Stimulated activated CD8-positive, alpha-beta memory T cell treated with anti-CD3 and anti-CD28 coated beads, Interleukin-4, amount 100 ng/mL, for 48 hours (primary cell): ENCODE data around the gene SLC3A2.

Experiments
- DNase-seq: peaks from one replicate; pipeline ENCODE4 v3.0.0-alpha.2; 2020

Gene SLC3A2

DNA sequence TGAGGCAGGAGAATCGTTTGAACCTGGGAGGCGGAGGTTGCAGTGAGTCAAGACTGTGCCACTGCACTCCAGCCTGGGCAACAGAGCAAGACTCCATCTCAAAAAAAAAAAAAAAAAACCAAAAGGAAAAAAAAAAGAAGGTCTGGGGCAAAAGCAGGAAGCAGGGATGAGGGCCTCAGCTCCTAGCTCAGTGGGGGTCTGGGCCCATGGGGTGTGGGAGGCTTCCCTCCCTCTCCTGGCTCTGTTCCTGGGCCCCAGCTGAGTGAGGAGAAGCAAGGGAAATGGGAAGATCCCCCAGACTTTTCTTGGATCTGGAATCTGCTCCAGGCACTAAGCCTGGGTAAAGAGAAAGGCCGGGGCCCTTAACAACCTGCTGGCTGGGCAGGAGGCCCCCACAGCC, 31.6 kb downstream of the SLC3A2 start:
- DNase-seq = no peak

GRCh38 chr11:62914416-62914815, 33.7 kb downstream of the SLC3A2 start:
- DNase-seq = no peak

DNA sequence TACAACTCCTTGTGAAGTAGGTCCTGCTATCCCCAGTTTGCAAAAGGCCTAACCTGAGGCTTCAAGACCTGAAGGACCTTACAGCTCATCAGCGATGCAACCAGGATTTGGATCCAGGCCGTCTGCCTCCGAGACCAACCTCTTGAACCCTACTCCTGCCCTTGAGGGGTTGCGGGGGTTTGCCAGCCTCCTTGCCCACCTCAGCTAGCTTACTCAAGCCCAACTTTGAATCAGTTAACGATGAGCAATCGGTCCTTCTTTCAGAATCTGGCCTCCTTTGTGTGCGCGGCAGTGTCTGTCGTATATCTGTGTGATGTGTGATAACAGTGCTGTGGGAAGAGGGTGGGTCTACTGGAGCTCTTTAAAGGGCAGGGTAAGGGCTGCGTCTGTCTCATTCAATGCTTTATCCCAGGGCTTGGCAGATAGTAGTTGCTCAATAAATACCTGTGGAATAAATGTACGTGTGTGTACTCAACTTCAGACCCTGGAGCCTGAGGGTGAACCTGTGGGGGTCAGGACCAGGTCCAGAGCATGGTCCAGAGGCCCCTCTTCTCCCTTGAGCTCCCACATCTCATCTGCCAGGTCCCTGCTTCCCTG, 37.3 kb downstream of the SLC3A2 start:
- no peak for DNase-seq

DNA sequence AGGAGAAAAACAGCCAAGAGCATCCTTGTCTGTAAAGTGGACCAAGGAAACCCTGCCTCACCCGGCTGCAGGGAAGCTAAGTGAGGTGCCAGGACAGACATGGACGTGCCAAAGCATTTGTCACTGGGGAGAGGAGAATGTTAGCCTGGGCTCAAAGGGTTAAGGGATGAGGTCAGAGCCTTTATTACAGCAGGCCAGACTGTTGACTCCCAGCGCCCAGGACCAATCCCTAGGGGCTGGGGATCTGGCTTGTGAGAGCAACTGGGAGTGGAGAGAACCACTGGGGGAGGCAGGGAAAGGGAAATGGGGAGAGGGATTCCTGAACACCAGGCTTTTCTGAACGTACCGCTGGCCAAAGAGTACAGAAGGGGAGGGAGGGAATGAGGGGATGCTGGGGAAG, 37.8 kb downstream of the SLC3A2 start:
- DNase-seq = no peak

- no peak for DNase-seq
Observed at GRCh38 chr11:62919476-62919875, 38.8 kb downstream of the SLC3A2 start.

GRCh38 chr11:62919898-62920640, 39.4 kb downstream of the SLC3A2 start:
- no peak for DNase-seq

- DNase-seq = no peak
Observed at GRCh38 chr11:62921201-62921572, 40.5 kb downstream of the SLC3A2 start, which contains the start of gene CHRM1. Gene CHRM1, minus strand, starts transcription at chr11:62921363. Its CDS starts 10,263 bp downstream, at chr11:62911100.

GRCh38 chr11:62921573-62922188, 41.0 kb downstream of the SLC3A2 start:
- DNase-seq = no peak

DNA sequence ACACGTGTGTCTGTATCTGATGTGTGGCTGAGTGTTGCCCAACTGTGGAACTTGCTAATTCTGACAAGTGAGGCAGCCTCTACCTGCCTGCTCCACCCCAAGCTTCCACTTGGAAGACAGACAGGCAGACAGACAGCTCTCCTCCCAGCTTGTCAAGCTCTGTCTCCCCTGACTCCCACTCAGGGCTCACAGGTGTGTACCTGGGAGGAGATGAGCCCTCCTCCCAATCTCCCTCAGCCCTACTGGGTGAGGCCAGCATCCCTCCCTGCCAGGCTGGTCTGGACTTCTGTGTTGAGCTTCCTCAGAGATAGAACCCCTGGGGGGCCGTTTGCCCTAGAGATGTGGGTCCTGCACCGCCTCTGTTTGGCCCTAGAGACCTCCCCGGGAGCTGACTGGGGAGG, 41.5 kb downstream of the SLC3A2 start:
- no peak for DNase-seq

DNA sequence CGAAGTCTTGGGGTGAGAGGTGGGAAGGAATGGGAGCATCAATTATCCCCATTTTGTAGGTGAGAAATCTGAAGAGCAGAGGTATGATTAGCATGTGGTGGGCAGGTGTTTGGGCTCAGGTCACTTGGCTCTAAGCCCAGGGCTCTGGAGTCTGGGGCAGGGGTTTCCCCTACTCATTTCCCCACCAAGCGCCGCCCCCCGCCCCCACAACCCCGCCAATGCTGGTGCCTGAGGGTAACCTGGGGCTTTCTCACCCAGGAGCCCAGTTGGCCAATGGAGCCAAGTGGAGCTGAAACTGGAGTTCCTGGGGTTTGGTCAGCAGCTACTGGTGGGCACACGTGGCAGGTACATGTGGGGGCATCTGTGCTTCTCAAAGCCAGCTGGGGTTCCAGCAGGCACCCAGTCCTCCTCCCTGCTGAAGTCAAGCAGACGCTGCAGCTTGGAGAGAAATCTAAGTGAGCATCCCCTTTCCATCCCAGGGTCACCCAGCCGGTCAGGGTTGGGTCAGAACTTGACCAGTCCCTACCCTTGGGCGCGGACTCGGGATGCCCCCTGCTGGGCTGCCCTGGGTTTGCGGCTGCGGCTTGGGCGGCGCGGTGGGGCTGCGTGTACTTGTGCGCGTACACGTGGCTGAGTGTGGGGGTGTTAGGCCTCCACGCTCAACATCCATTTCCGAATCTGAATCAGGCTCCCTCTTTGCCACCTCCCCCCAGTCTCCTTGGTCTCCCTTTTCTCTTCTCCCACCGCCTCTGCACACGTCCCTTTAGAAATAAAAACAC, 42.1 kb downstream of the SLC3A2 start:
- DNase-seq = peak; percentile 76

- DNase-seq = no peak
Observed at GRCh38 chr11:62923601-62924411, 43.1 kb downstream of the SLC3A2 start.

- no peak for DNase-seq
Observed at GRCh38 chr11:62925308-62925707, 44.6 kb downstream of the SLC3A2 start.

DNA sequence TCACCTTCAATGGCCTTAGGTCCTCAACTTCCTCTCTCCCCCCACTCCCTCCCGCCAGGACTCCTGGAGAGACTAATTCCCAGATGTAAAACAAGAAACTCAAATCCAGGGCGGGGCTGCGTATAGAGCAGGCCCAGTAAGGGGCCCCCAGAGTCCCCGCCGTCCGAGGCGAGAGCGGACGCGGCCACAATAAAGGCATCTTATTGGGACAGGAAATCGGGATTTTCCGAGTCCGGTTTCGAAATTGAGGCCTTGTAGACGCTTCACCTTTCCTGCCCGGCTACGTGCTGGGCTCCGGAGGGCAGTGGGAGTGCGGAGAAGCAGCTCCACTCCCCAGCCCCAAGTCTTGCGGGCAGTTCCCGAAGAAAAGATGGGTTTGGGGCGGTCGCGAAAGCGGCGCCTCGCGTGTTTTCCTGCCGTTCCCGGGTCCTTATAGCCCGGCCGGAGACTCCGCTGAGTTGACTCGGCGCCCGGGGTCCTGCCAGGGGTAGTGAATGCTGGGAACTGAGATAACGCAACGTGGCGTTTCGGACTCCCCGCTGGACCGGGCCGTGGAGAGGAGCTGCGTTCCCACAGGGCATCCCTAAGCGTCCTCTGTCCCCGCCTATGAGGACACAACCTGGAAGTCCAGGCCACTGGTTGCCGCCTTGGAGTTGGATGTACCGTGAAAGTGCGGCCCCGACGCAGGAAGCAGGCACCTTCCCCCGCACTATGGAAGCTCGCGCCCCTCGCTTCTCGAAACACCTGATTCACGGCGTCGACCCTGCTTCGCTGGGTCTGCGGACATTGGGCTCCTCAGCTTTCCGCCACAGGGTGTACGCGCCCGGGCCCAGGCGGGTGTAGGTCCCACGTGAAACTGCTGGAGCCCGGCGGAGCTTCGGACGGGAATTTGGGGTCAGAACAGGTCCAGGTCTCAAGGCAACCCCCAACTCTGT, 45.3 kb downstream of the SLC3A2 start:
- DNase-seq = no peak

DNA sequence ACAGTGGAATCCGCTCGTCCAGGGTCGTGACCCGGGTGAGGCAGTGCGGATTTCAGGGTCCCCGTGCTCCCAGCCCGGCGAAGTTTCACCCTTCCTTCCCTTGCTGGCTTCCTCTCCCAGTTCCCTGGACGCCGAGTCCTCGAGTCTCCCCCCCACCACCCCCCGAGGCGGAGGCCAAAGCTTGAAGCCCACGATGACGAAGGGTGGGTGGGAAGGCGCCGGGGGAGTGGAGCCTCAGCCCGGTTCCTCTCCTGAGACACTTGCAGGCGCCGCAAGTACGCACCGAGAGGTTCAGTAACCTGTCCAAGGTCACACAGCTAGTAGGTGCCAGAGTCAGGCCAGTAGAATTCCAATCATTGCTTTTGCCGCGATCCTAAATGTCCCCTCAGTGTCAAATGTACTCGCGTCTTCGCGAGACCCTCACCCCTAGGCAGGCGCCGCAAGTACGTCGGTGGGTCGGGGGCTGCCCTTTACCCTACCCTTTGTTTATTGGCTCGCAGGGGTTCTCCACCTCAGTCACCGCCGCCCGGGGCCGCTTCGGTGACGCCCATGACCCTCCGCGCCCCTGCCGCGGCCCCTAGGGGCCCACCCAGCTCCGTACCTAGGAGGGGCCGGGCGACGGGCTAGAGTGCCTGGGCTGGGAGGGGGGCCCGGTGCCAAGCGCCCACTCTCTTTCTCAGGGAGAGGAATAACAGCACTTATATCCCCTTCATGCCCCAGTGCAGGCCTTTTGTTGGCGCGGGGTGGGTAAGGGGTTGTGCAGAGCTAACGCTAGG, 46.2 kb downstream of the SLC3A2 start:
- no peak for DNase-seq

- no peak for DNase-seq
Observed at GRCh38 chr11:62928011-62928410, 47.3 kb downstream of the SLC3A2 start.

DNA sequence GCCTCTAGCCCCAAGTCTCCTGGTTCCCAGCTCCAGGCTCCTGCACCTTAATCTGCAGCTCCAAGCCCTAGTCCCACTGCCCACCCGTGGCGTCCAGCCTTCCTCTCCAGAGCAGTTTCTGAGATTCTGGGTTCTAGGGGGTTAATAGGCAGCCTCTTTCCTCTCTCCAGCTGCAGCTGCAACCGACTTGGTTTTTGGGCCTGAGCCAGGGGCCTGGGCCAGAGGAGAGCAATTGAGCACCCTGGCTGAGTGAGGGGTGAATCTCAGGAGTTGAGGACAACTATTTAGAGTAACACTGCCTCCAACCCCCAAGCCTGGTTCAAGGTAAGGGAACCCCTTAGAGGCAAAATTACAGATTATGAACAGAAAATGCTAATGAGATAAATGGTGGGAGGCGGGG, 49.5 kb downstream of the SLC3A2 start:
- no peak for DNase-seq

GRCh38 chr11:62930666-62931065, 50.0 kb downstream of the SLC3A2 start:
- DNase-seq = no peak

DNA sequence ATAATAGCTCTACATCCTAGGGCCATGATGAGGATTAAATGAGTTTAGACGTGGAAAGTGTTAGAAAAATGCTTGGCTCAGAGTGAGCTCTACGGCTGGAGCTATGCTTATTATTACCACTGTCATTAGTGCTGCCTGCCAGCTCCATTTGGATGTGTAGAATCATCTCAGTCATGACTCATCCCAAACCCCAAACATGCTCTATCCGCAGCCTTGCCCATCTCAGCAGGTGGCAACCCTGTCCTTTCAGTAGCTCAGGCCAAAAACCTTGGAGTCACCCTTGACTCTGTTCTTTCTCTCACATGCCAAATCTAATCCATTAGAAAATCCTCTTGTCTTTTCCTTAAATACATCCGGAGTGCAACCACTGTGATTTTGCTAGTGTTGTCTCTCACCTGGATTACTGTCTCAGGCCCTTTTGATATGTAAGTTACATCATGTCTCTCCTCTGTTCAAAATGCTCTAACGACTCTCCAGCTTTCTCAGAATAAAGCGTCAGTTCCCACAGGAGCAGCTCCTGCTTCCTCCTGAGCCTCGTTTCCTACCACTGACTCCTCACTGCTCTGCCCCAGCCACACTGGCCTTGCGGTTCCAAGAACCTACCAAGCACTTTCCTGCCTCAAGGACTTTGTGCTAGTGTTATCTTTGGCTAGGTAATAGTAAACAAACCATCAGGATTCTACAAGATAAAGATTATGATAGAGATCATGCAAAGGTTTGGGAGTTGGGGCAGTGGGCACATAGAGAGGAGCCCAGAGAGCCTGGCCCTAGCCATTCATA, 51.0 kb downstream of the SLC3A2 start:
- no peak for DNase-seq

DNA sequence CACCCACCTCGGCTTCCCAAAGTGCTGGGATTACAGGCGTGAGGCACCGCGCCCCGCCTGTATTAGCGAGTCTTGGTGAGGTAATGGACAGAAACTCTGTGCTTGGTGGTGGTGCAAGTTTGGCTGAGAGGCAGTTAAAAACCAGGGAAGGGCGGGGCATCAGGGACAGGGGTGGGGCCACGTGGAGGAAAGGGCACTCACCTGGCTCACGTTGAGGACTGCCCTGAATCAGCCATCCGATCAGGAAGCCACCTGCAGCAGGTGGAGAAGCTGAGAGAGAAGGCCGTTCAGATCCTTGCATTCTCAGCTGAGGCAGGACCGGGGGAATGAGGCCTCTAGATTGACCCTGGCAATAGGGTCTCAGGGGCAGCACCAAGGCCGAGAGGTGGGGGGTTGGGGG, 52.6 kb downstream of the SLC3A2 start:
- DNase-seq = no peak
